Measurements from ENCODE around the gene ERG. TPM values are rescaled to one million over a fixed set of nuclear protein-coding genes. Genes with fewer than 3 reads are reported as not detected.

ERG gene
- polyA plus RNA-seq, 1 donor from 2014 or later: not detected

DNA sequence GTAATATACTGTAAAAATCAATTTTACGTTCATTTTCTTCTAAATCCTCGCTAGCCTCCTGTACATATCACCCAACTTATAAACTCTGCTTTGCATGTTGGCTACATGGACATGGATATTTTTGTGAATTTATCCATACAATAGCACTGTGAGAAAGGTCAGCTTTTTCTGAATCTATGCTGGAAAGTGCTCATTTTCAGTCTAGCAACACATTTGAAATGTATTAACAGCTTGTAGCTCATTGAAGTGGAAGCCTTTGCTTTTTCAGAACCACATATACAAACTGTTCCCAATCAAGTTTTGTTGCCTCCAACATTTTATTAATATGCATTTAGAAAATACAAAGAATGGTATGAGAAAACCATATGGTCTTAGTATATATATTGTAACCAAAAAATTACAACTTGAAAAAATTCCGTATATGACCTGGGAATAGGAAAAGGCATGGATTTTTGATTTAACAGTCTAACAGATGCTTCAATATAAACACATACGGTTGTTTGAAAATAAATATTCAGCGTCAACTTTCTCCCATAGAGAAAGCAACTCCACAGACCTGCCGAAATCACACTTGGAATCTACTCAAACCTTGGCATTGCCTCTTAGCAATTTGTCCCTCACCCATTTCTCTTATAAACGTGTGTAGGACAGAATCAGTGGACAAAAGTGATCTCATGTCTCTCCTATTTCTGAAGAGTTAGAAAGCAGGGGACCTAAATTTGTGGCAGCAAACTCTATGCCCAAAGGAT lies 112.7 kb downstream of the ERG start:
- Histone ChIP-seq H3K27me3 (ENCODE audit: insufficient read depth, low read depth, low read length) (no peaks in the 10 kb centered on the region), H3K4me3 (ENCODE audit: low read length) (no peak overlapping the region), H3K9ac (ENCODE audit: low read length) (no peak overlapping the region), H3K4me2 (ENCODE audit: low read length) (no peak overlapping the region), H2AFZ (ENCODE audit: low read depth, low read length) (no peak overlapping the region), H3F3A (ENCODE audit: insufficient read depth, low read length, poor library complexity, severe bottlenecking) (no peaks in the 10 kb centered on the region), H3K36me3 (ENCODE audit: insufficient read depth, low read length) (no peaks in the 10 kb centered on the region), H3K27ac (ENCODE audit: low read length) (no peak overlapping the region), H3K9me3 (ENCODE audit: low read length) (no peaks in the 10 kb centered on the region), H3K79me2 (replicated peaks; ENCODE audit: insufficient read depth, low read length) (no peaks in the 10 kb centered on the region), H3K9me2 (ENCODE audit: insufficient read depth, low read length) (no peaks in the 10 kb centered on the region), H4K20me1 (ENCODE audit: insufficient read depth) (no peaks in the 10 kb centered on the region)
- no peak for TF ChIP-seq POLR2AphosphoS5 (IDR thresholded peaks at IDR 0.05)

DNA sequence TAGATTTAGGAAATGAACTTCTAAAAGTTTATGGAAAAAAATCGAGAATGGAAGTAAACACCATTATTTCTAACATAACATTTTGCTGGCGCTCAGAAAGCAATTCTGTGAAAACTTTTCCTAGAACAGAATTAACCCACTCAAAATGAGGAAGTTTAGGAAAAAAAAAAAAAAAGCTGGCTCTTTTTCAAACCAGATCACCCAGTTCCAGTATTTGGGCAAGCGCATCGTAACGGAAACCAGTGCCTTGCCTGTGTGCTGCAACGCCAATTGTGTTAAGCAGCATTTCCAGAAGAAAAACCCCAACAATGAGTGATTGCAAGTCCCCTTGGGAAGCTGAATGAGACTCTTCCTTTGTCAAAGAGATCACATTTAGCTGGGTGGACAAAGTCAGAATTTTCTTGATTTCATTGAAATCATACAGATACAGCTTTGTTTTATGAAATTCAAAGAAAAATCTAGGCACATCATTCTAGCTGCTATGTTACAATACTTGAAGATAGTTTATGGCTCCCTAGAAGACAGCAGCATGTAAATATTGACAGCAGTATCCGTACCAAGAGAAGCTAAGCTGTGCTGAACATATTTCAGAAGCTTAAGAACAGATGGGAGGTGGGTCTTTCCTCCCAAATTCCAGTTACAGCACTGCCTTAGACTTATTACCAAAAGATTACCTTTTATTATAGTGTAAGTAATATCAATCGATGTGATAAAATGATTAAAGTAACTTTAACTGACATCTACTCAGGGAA lies 113.4 kb downstream of the ERG start:
- H2AFZ ChIP-seq (ENCODE audit: low read depth, low read length): no peak overlapping the region
- H3K36me3 ChIP-seq (ENCODE audit: insufficient read depth, low read length): no peaks in the 10 kb centered on the region
- no peaks in the 10 kb centered on the region for H3F3A ChIP-seq (ENCODE audit: insufficient read depth, low read length, poor library complexity, severe bottlenecking)
- no peak overlapping the region for H3K4me3 ChIP-seq (ENCODE audit: low read length)
- no peaks in the 10 kb centered on the region for H3K27me3 ChIP-seq (ENCODE audit: insufficient read depth, low read depth, low read length)
- H3K79me2 ChIP-seq (replicated peaks; ENCODE audit: insufficient read depth, low read length): no peaks in the 10 kb centered on the region
- H3K9me2 ChIP-seq (ENCODE audit: insufficient read depth, low read length): no peaks in the 10 kb centered on the region
- no peak overlapping the region for H3K27ac ChIP-seq (ENCODE audit: low read length)
- H3K9ac ChIP-seq (ENCODE audit: low read length): no peak overlapping the region
- no peak overlapping the region for H3K4me2 ChIP-seq (ENCODE audit: low read length)
- TF ChIP-seq EZH2 (IDR thresholded peaks at IDR 0.05; ENCODE audit: borderline replicate concordance, insufficient read depth, low read length, poor library complexity, severe bottlenecking) (no peak), POLR2AphosphoS5 (IDR thresholded peaks at IDR 0.05) (no peak)
- H4K20me1 ChIP-seq (ENCODE audit: insufficient read depth): no peaks in the 10 kb centered on the region
- no peaks in the 10 kb centered on the region for H3K9me3 ChIP-seq (ENCODE audit: low read length)

DNA sequence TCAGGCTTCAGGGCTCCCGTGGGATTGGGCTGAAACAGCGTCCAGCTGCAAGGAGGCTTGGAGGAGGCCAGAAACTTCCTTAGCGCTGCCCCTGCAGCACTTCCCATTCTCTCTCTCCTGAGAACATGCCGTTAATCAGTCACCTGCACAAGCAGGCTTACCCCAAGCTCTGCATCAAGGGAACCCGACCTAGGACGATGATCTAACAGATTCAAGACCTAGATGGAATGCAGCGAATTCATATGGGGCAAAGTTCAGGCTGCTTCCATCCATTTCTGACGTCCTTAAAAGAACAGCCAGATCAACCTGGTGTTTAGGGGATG lies 114.1 kb downstream of the ERG start:
- TF ChIP-seq POLR2AphosphoS5 (IDR thresholded peaks at IDR 0.05) (no peak), SMC3 (conservative IDR thresholded peaks at IDR 0.05; ENCODE audit: poor library complexity) (no peak), EZH2 (IDR thresholded peaks at IDR 0.05; ENCODE audit: borderline replicate concordance, insufficient read depth, low read length, poor library complexity, severe bottlenecking) (no peak), MXI1 (conservative IDR thresholded peaks at IDR 0.05; ENCODE audit: poor library complexity, severe bottlenecking) (no peak), EP300 (conservative IDR thresholded peaks at IDR 0.05; ENCODE audit: poor library complexity, severe bottlenecking) (no peak), TAF1 (IDR thresholded peaks at IDR 0.05; ENCODE audit: low read depth) (no peak), RAD21 (conservative IDR thresholded peaks at IDR 0.05) (no peak)
- TF ChIP-seq, protein P1, sequence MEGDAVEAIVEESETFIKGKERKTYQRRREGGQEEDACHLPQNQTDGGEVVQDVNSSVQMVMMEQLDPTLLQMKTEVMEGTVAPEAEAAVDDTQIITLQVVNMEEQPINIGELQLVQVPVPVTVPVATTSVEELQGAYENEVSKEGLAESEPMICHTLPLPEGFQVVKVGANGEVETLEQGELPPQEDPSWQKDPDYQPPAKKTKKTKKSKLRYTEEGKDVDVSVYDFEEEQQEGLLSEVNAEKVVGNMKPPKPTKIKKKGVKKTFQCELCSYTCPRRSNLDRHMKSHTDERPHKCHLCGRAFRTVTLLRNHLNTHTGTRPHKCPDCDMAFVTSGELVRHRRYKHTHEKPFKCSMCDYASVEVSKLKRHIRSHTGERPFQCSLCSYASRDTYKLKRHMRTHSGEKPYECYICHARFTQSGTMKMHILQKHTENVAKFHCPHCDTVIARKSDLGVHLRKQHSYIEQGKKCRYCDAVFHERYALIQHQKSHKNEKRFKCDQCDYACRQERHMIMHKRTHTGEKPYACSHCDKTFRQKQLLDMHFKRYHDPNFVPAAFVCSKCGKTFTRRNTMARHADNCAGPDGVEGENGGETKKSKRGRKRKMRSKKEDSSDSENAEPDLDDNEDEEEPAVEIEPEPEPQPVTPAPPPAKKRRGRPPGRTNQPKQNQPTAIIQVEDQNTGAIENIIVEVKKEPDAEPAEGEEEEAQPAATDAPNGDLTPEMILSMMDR (IDR thresholded peaks at IDR 0.05; ENCODE audit: poor library complexity, severe bottlenecking): no peak
- TF ChIP-seq, protein P2, sequence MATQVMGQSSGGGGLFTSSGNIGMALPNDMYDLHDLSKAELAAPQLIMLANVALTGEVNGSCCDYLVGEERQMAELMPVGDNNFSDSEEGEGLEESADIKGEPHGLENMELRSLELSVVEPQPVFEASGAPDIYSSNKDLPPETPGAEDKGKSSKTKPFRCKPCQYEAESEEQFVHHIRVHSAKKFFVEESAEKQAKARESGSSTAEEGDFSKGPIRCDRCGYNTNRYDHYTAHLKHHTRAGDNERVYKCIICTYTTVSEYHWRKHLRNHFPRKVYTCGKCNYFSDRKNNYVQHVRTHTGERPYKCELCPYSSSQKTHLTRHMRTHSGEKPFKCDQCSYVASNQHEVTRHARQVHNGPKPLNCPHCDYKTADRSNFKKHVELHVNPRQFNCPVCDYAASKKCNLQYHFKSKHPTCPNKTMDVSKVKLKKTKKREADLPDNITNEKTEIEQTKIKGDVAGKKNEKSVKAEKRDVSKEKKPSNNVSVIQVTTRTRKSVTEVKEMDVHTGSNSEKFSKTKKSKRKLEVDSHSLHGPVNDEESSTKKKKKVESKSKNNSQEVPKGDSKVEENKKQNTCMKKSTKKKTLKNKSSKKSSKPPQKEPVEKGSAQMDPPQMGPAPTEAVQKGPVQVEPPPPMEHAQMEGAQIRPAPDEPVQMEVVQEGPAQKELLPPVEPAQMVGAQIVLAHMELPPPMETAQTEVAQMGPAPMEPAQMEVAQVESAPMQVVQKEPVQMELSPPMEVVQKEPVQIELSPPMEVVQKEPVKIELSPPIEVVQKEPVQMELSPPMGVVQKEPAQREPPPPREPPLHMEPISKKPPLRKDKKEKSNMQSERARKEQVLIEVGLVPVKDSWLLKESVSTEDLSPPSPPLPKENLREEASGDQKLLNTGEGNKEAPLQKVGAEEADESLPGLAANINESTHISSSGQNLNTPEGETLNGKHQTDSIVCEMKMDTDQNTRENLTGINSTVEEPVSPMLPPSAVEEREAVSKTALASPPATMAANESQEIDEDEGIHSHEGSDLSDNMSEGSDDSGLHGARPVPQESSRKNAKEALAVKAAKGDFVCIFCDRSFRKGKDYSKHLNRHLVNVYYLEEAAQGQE (IDR thresholded peaks at IDR 0.05; ENCODE audit: borderline replicate concordance): no peak
- no peaks in the 10 kb centered on the region for H4K20me1 ChIP-seq (ENCODE audit: insufficient read depth)
- no peaks in the 10 kb centered on the region for H3K36me3 ChIP-seq (ENCODE audit: insufficient read depth, low read length)
- no peaks in the 10 kb centered on the region for H3K79me2 ChIP-seq (replicated peaks; ENCODE audit: insufficient read depth, low read length)
- no peaks in the 10 kb centered on the region for H3K9me3 ChIP-seq (ENCODE audit: low read length)
- H3K4me3 ChIP-seq (ENCODE audit: low read length): no peak overlapping the region
- no peak overlapping the region for H2AFZ ChIP-seq (ENCODE audit: low read depth, low read length)
- no peaks in the 10 kb centered on the region for H3F3A ChIP-seq (ENCODE audit: insufficient read depth, low read length, poor library complexity, severe bottlenecking)
- H3K9ac ChIP-seq (ENCODE audit: low read length): no peak overlapping the region
- H3K9me2 ChIP-seq (ENCODE audit: insufficient read depth, low read length): no peaks in the 10 kb centered on the region
- no peak overlapping the region for H3K4me2 ChIP-seq (ENCODE audit: low read length)
- no peak overlapping the region for H3K27ac ChIP-seq (ENCODE audit: low read length)
- H3K27me3 ChIP-seq (ENCODE audit: insufficient read depth, low read depth, low read length): no peaks in the 10 kb centered on the region
